C4-2B (cell line): ENCODE data around the gene CMIP.

Experiments used
- CTCF ChIP-seq: fragments of 450-650 bp; conservative IDR thresholded peaks from 2 replicates; pipeline ENCODE4 v1.5.1; 2017; ENCODE audit warnings: mild to moderate bottlenecking
- ZFX ChIP-seq: fragments of 450-650 bp; IDR thresholded peaks from 2 replicates; pipeline ENCODE4 v1.6.1; 2017

GRCh38 chr16:81601601-81602255 lies 157.1 kb downstream of the CMIP start:
- no peak for TF ChIP-seq CTCF
- TF ChIP-seq ZFX: no peak
